ENCODE measurements around the gene NCKAP5. TPM values are rescaled to one million over a fixed set of nuclear protein-coding genes. Genes with fewer than 3 reads are reported as not detected.

Gene NCKAP5
- total and polyA plus RNA-seq, 9 donors, result 0.80 to 2.7 (median 2.2) TPM

DNA sequence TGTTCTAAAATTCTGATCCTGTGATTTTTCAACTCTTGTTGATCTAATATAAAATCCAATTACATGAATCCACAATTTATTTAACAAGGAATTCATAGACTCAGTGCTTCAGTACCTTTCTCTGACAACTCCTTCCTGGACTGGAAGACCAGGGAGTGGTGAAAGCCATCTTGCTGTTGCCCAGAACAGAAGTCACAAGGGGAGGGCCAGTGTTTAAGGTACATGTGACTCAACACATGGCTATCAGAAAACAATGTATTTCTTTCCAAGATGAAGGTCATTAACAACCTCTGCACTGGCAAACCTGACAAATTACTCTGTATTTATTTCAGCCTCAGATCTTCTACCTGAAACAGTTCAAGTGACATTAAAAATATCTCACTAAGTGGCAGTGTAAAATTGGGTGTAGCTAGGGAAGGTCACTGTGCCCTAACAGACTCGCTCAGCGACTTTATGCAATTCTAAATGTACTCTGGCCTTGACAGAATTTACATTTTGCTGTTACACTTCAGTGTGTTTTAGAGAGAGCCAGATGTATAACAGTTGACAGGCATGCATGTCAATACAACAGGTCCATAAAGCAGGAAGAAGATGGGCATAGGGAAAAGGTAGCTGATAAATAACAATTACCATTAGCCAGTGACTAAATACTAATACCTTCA, 75.4 kb downstream of the NCKAP5 start:
- no peak overlapping the region for H3K4me3 ChIP-seq
- H3K27ac ChIP-seq, result no peak overlapping the region
- no peak for DNase-seq
- no peak for TF ChIP-seq EP300 (IDR thresholded peaks at IDR 0.05)
- TF ChIP-seq POLR2A (IDR thresholded peaks at IDR 0.05), result no peak
- TF ChIP-seq, protein P1, sequence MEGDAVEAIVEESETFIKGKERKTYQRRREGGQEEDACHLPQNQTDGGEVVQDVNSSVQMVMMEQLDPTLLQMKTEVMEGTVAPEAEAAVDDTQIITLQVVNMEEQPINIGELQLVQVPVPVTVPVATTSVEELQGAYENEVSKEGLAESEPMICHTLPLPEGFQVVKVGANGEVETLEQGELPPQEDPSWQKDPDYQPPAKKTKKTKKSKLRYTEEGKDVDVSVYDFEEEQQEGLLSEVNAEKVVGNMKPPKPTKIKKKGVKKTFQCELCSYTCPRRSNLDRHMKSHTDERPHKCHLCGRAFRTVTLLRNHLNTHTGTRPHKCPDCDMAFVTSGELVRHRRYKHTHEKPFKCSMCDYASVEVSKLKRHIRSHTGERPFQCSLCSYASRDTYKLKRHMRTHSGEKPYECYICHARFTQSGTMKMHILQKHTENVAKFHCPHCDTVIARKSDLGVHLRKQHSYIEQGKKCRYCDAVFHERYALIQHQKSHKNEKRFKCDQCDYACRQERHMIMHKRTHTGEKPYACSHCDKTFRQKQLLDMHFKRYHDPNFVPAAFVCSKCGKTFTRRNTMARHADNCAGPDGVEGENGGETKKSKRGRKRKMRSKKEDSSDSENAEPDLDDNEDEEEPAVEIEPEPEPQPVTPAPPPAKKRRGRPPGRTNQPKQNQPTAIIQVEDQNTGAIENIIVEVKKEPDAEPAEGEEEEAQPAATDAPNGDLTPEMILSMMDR (IDR thresholded peaks at IDR 0.05), result no peak
- H3K4me1 ChIP-seq (ENCODE audit: insufficient read depth), result peaks cover 1% of the 10 kb centered on the region
- 81 to 94% (median 85%) methylated on average over 2 of the region's 2 CpGs for WGBS, 3 donors
- H3K36me3 ChIP-seq, result no peaks in the 10 kb centered on the region
- intact Hi-C loops (cut with DNase I), result no loop called here
- no peaks in the 10 kb centered on the region for H3K27me3 ChIP-seq
- H3K9me3 ChIP-seq, result no peaks in the 10 kb centered on the region

DNA sequence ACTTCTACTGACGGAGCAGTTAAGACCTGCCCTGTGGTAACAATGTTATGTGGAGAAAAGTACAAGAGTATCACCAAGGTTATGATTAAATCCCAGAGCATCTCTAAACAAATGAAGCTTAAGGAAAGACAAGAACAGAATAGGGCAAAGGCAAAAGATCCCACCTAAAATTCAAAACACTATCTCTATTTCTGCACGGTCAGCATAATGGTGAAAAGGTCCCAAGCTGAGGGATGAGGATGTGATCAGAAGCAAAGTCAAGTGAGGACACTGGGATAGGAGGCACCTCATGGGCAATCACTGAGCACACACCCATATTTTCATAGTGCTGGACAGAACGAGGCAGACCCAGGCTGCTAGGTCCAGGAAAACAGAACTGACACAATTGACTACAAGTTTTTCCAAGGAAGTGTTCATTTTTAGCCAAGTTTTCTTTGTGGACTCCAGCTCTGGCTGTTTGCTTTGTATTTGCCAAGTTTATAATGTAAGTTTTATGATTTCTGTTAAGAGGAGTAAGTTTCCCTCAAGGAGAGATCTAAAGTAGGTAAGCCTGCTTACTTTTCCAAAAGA, 77.8 kb downstream of the NCKAP5 start:
- H3K4me1 ChIP-seq (ENCODE audit: insufficient read depth), result peaks cover 1% of the 10 kb centered on the region
- no peak for DNase-seq
- H3K27me3 ChIP-seq, result no peaks in the 10 kb centered on the region
- H3K9me3 ChIP-seq, result no peaks in the 10 kb centered on the region
- intact Hi-C loops (cut with DNase I), result no loop called here
- 42 to 49% (median 46%) methylated on average over 3 of the region's 3 CpGs for WGBS, 3 donors
- TF ChIP-seq POLR2A (IDR thresholded peaks at IDR 0.05) (no peak), EP300 (IDR thresholded peaks at IDR 0.05) (no peak)
- TF ChIP-seq, protein P1 (IDR thresholded peaks at IDR 0.05), result no peak
- no peak overlapping the region for H3K27ac ChIP-seq
- no peaks in the 10 kb centered on the region for H3K36me3 ChIP-seq
- no peak overlapping the region for H3K4me3 ChIP-seq

DNA sequence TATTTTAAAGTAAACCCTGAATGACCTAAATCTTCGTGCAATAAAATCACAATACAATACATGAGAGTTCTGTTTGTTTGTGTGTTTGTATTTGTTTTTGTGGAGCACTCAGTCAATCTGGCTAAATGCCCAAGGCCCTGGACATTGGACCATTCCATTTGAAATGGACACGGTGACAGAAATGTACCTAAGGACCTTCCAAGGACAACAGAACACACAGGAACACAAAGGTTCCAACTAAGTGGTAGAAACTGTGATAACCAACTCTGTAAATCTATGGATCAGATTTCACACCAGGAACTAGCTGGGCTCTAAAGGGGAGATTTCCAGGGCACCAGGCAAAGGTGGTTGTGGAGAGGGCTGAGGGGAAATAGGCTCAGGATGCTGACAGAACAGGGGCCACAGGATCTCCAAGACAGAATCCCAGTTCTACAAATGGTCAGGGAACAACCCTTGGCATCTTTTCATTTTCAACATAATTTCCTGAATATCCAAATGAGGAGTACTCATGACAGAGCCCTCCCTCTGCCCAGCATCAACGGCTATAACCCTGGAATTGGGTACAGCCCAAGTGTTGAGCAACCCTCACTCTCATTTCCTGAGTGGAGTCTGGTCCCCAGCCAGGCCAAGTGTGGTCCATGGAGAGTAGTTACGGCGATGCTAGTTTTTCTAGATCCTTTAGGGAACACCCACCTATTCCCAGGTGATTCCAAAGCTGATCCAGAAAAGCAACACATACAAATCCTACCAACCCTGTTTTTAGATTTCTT, 78.4 kb downstream of the NCKAP5 start:
- H3K4me3 ChIP-seq, result no peak overlapping the region
- DNase-seq, result peak in 3 of 5 donors; percentile 16 to 43 (median 42)
- intact Hi-C loops (cut with DNase I), result no loop called here
- no peaks in the 10 kb centered on the region for H3K27me3 ChIP-seq
- WGBS, 3 donors, result 46 to 67% (median 64%) methylated on average over 5 of the region's 5 CpGs
- TF ChIP-seq EP300 (IDR thresholded peaks at IDR 0.05) (no peak), POLR2A (IDR thresholded peaks at IDR 0.05) (no peak)
- TF ChIP-seq, protein P1 (IDR thresholded peaks at IDR 0.05), result no peak
- peaks cover 1% of the 10 kb centered on the region for H3K4me1 ChIP-seq (ENCODE audit: insufficient read depth)
- no peaks in the 10 kb centered on the region for H3K9me3 ChIP-seq
- no peak overlapping the region for H3K27ac ChIP-seq
- no peaks in the 10 kb centered on the region for H3K36me3 ChIP-seq

DNA sequence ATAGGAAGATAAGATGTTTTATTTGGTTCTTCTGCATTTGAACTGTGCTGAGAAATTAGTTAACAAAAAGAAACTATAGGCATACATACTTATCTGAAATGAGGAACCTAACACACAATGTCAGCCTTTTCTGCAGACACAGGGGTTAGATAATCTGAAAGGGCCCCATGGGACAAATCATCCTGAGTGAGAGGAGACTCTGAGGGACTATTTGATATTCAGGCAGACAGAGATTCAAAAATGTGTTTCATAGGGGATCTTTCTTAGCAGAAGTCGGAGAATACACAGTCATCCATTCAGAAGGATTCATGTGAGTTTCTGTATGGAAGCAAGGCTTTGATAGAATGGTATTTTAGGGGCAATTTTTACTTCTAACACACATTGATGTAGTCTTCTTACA, 79.1 kb downstream of the NCKAP5 start:
- 91 to 93% (median 93%) methylated on average over 1 of the region's 1 CpG for WGBS, 3 donors
- DNase-seq, result no peak
- H3K4me3 ChIP-seq, result no peak overlapping the region
- intact Hi-C loops (cut with DNase I), result no loop called here
- no peaks in the 10 kb centered on the region for H3K9me3 ChIP-seq
- H3K27ac ChIP-seq, result no peak overlapping the region
- TF ChIP-seq POLR2A (IDR thresholded peaks at IDR 0.05) (no peak), EP300 (IDR thresholded peaks at IDR 0.05) (no peak)
- TF ChIP-seq, protein P1 (IDR thresholded peaks at IDR 0.05), result no peak
- peaks cover 1% of the 10 kb centered on the region for H3K4me1 ChIP-seq (ENCODE audit: insufficient read depth)
- no peaks in the 10 kb centered on the region for H3K36me3 ChIP-seq
- H3K27me3 ChIP-seq, result no peaks in the 10 kb centered on the region

All from ovary (tissue), 9 donors.